Activated CD4-positive, CD25-positive, alpha-beta regulatory T cell treated with anti-CD3 and anti-CD28 coated beads, Interleukin-2, amount 50 U/mL, for 24 hours (primary cell): ENCODE measurements around the gene TMEM220.
"Not testable (repeated sequence)": the region's sequence is repeated elsewhere in the genome, so short reads cannot be mapped to it uniquely, and the experiment has no call there.

Source experiments
- ATAC-seq, 2 donors: fragments of 150-1000 bp; cut with Tn5 transposase; one replicate each; pipeline ENCODE4 v1.10.0; 2021; ENCODE audit warnings: mild to moderate bottlenecking in 1 of 2, moderate library complexity in 1 of 2

The TMEM220 gene

DNA sequence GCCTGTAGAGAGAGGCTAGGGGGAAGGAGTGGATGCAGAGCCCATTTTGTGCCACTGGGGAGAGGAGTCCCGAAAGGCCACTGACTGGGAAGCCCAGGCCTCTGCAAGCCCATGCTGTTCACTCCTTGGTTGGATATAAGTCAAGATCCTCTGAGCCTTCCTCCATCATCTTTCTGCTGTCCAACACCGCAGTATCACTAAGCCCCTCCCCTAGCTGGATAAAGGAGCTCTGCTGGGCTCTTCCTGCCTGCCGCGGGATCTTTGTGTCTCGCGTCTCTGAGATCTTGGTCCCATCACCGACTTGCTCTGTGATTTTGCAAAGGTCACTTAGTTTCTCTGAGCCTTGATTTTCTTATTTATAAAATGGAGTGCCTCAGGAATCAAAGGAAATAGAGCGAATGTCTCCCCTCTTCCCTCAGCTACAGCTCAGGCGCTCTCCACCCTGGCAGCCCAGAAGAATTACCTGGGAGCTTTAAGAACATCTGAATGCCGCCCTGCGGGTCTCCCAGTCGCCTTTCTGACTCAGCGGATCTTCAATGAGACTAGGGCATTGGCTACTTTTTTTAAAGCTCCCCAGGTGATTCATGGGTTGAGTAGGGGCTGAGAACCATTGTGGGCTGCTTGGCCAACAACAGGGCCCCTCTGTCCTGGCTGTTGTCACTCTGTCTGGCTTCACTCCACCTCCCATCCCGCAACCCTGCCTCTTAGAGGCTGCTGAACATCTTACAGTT is 25.2 kb upstream of the TMEM220 start:
- ATAC-seq = no peak

DNA sequence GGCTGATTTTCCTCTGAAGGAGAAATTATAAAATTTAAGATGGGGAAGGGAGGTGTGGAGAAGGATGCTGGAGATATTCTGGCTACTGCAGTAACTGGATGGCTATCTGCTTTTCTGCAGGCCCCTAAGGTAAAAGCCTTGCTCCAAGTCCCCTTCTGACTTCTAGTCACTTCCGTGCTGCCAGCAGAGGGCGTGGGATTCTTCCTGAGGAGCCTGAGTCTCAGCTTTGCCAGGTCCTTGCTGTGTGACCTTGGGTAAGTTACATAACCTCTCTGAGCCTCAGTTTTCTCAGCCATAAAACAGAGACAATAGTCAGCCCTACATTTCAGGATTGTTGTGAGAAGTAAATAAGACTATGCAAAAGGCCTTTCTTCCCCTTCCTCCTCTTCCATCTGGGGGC is 24.3 kb upstream of the TMEM220 start:
- ATAC-seq = no peak

DNA sequence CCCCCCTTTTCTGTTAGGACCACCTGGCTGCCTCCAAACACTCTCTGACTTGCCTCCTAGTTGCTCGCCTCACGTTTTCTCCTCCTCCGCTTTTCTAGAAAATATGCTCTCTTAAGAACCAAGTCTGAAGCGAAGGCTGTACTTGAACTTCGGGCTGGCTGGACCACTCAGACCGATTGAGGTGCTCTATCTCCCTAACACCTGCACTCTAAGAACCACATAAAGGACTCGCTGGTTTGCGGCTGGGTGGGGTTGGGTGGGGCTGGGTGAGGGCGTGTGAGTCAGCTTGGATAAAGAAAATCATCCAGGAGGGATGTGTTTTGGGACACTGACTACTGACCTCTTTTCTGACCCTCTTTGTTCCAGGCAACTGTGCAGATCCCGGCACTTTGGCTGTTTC is 22.9 kb upstream of the TMEM220 start:
- ATAC-seq = no peak

DNA sequence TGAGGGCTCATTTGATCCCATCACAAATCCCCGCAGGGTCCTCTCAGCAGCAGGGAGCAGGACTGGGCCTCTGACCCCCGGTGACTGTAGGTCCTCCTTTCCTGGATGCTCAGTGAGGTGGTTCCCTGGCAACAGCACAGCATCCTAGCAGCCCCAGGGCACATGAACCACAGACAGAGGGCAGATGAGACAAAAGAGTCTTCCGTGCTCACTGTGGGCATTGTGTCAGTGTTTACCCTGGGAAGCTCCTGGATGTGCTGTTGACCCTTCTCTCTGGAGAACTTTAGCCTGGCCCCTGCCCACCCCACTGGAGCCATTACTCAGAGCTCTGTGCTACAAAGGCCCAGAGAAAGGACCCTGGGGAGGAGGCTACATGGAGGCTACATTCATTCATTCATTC is 21.7 kb upstream of the TMEM220 start:
- no peak for ATAC-seq

DNA sequence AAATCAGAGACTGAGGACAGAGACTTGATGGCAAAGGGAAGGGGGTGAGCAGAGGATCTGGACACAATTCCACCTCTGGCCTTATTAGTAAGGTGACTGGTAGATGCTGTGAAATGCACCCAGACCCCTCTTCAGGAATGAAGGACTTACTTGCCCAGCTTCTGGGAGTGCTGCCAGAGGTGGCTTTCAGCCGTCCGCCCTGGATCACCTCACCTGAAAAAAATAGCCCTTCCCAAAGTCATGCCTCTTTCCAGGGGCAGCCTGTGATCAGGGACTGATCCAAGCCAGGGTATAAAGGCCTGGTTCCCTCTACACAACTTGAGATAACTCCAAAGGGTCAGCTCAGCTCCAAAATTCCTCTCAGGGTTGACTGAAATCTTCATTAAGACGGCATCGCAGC is 20.4 kb upstream of the TMEM220 start:
- ATAC-seq = no peak

DNA sequence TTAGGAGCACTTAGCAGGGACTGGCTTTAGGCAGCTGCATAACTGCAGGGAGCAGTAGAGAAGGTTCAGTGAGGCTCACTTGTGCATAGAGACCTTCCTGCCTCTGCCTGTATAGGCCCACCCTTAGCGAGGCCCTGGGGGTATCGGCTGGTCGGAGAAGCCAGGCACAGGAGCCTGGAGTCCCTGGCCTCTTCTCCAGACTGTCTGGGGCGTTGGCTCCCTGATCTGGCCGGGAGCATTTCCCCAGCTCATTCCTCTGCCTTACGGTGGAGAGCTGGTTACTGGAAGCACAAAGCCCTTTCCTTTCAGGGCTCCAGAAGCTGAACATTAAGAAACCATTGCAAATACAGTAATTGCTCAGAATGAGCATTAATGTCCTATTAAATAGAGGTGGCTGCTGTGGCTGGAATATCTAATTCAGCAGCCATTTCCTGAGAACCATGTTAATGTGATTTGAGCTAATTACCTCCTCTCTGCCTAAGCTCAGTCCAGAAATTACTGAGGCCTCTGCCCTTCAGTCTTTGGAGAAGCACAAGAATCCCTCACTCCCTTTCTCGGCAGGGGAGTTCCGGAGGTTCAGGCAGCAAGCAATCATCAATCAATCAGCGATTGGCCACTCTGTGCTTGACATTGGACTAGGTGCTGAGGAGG is 18.8 kb upstream of the TMEM220 start:
- no peak for ATAC-seq

DNA sequence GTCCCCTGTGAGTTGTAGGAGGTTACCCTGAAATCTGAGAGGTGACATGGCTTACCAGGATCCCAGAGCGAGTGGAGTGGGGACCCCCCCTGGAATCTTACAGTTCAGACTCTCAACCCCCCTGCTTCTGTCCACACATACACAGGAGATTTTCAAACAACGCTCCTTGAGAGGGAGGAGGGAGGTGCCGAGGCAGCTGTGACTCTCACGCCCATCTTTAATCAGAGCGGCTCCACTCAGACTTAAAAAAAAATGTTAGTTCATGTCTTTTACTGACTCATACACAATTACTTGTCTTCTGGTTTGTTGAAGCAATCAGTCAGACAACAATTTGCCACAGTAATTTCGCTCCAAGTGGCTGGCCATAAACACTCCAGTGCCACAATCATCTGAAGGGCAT is 15.4 kb upstream of the TMEM220 start:
- no peak for ATAC-seq

DNA sequence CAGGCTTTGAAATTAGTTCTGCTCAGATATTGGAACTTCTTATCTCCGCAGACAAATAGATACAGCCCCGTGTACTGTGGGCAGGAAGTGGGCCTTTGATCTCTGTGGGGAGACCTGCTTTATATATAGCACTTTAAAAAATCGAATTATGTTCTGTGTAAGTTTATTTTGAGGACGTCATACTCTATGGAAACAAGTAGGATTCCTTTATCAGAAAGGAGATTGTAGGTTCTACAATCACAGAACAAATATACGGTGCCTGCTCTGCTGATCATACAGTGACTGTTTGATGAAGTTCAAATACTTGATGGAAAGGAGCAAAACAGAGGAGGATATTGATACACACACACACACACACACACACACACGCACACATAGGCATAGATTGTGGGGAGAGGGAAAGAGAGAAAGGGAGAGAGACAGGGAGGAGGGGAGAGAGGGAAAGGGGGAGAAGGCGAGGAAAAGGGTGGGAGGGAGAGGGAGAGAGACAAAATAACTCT is 14.7 kb upstream of the TMEM220 start:
- no peak for ATAC-seq

DNA sequence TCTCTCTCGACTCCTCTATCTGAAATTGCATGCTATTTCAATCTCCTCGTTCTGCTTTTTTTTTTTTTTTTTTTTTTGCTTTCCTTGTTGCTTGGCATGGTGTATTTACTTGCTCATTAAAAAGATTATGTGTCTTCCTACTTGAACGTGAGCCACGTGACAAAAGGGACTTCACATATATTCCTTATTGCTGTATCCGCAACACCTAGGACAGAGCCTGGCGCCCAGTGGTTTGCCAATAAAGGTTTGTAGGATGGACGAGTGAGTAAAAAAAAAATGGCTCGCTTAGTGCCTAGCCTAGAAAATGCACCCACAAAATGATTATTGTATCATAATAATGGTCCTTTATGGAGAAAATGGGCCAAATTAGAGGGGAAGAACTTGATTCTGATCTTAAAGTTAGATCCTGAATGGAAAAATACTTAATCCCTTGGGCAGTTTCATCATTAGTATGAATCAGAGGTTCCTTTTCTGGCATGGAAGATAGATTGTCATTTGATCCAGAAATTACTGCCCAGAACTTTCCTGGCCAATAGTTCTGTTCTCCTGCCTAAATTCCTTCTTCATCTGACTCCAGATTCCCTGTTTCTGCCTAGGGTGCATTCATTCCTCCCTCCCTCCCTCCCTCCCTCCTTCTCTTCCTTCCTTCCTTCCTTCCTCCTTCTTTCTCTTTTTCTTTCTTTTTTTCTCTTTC is 13.6 kb upstream of the TMEM220 start:
- no peak for ATAC-seq

DNA sequence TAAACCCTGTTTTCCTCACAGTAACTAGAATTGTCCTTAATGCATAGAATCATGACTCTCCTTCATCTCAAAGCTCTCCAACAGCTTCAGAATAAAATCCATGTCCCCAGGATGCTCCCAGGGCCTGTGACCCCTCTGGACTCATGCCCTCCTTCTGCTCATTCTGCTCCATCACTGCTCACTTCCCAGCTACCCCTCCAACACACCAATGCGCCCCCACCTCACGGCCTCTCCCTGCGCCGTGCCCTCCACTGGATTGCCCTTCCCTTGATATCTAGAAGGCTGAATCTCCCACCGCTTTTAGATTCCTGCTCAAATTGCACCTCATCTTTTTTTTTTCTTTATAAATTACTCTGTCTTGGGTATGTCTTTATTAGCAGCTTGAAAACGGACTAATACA is 12.6 kb upstream of the TMEM220 start:
- no peak for ATAC-seq

DNA sequence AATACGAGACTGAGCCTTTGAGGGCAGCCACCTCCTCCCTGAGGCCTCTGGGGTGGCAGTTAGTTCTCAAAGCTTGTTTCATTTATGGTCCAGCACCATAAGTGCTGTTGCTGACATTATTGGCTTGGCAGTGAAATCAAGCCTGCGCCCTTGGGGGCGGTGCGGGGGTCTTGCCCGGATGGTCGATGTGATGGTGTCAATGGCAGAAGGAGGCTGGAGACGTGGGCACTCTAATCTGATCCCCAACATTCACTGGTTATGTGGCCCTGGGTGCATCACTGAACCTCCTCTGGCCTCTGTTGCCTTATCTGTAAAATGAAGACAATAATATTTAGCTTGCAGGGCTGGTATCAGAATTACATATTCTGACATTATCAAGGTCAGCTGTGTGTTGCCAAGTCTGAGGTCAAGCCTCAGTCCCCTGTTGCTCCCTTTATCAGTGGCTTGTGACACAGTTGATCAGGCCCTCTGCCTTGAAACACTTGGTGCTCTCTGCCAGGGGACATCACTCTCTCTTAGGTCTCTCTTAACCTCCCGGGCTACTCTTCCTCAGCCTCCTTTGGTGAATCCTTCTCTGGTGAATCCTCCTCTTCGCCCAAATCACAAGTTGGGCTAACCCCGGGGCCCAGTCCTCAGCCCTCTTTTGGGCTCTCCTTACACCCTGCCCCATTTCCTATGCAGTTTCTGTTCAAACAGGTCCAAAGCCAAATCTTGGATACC is 11.8 kb upstream of the TMEM220 start:
- ATAC-seq = no peak

DNA sequence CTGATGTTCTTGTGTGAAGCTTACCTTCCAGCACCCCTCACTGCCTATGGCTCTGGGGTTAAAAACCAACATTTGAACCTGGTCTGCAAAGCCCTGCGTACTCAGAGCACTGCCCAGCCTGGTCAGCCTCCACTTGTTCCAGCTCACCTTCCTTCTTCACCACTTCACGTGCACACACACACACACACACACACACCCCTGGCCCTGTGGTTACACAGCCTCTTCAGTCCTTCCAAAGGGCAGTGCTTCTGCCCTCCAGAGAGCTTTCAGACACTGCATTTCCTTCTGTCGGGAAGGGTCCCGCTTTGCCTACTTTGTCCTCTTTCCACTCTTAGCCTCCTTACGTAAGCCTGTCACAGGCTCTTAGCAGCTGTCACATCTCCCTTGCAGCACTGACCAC is 9.6 kb upstream of the TMEM220 start:
- no peak for ATAC-seq

DNA sequence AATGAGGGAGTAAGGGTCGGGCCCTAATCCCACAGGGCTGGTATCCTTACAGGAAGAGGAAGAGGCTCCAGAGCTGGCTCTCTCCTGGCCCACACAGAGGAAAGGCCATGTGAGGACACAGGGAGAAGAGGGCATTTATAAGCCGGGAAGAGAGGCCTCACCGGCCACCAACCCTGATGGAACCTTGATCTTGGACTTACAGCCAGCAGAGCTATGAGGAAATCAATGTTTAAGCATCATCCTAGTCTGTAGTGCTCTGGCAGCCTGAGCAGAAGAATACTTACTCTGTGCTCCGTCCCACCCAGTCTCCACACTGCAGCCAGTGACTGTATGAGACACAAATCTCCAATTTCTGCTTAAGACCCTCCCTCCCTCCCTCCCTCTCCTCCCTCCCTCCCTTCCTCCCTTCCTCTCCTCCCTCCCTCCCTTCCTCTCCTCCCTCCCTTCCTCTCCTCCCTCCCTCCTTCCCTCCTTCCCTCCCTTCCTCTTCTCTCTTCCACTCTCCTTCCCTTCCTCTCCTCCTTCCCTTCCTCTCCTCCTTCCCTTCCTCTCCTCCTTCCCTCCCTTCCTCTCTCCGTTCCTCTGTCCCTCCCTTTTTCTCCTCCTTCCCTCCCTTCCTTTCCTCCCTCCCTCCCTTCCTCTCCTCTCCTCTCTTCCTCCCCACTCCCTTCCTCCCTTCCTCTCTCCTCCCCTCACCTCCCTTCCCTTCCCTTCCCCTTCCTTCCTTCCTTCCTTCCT is 8.9 kb upstream of the TMEM220 start:
- ATAC-seq = no peak

DNA sequence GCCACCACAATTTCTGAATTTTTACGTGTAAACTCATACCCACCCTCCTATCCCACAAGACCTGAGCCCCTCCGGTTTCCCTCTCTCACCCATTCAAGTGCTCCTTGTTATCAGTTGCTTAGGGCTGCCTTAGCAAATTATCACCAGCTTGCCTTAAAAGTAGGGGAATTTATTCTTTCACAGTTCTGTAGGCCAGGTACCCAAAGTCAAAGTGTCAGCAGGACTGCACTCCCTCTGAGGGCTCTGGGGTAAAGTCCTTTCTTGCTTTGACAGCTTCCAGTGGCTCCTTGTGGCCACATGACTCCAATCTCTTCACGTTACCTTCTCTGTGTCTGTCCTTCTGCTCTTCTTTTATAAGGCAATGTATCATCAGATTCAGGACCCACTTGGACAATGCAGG is 7.9 kb upstream of the TMEM220 start:
- ATAC-seq = no peak

DNA sequence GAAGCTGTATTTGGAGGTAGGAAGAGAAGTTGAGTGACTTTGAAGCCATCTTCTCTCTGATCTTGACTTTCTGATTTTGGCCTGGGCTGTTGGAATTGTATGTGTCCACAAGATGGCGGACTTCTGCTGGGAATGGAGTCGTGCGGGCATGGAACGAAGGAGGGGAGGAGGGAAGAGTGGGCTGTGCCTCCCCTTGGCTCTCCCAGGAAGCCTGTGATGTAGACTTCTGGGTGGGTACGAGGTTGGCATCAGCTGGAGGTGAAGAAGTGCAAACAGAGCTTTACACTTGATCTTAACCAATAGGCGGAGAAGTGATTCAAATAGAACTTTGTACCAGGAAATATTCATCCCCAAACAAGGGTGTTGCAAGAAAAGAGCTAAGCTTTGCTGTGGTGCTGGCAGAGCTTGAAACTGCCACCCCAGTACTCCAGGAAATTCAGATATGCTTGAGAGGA is 7.4 kb upstream of the TMEM220 start:
- ATAC-seq = no peak

DNA sequence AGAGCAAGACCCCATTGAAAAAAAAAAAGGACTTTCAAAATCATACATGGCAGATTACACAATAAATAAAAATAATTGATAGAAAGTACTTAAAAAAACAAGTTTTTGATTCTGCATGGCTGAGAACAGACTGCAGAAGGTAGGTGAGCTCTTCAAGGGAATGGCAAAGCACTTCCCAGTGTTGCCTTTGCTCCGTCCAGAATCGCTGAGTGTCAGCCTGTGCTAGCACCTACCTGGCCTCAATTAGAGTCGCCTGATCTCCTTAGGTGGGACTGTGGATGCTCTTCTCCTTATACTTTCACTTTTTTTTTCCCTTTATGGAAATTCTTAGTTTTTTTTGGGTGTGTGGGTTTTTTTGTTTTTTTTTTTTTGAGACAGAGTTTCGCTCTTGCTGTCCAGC is 6.0 kb upstream of the TMEM220 start:
- no peak for ATAC-seq

DNA sequence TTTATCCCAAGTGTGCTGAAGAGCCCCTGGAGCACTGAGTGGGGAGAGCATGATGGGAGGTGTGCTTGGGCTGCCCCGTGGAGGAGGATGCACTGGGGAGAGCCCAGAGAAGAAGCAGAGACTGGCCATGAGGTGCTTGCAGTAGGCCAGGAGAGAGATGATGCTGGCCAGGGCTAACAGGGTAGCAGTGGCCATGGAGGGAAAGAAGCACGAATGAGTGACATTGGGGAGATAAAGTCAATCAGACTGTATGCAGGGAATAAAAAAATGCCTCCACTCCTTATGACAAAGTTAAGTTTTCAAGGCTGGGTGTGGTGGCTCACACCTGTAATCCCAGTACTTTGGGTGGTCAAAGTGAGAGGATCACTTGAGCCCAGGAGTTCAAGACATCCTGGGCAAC is 5.4 kb upstream of the TMEM220 start:
- no peak for ATAC-seq

DNA sequence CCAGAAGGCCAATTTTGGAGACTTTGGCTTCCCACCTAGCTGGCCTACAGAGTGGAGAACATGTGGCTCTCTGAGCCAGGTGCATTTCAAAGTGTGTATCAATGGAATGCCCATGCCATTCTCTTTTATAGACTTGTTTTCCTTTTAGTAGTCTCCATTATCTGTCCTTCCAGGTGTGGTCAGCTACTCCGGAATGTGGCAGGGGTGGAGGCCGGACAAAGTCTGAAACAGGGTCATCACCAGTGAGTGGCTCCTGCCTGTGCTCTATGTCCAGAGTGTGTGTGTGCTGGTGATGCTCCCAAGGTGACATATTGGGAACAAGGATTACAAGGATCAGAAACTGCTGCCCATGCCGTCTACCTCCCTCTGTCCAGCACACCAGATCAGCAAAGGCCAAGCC is 3.8 kb upstream of the TMEM220 start:
- ATAC-seq = no peak

DNA sequence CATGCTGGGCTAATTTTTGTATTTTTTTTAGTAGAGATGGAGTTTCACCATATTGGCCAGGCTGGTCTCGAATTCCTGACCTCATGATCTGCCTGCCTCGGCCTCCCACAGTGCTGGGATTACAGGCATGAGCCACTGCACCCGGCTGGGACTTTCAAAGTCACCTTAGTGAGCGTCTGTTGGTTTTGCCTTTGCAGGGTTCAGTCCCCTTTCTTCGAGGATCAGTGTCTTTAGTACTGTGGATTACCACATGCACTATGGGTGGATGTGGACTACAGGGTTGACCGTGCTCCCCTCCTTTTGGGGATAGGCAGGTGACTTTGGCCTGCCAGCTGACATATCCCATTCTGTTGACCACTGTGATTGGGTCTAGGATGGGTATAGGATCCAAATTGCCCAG is 2.3 kb upstream of the TMEM220 start:
- ATAC-seq = not testable (repeated sequence)

DNA sequence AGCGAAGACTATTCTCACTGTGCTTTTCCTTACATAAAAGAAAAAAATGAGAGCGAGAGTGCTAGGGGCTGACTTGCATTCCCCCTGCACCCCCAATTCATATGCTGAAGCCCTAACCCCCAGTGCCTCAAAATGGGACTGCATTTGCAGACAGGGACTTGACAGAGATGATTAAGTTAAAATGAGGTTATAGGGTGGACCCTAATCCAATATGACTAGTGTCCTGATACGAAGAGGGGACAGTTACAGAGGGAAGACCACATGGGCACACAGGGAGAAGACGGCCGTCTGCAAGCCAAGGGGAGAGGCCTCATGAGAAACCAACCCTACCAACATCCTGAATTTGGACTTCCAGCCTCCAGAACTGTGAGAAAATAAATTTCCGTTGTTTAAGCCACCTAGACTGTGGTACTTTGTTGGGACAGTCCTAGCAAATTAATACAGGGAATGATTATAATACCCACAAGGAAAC is 1.6 kb upstream of the TMEM220 start:
- ATAC-seq = no peak

DNA sequence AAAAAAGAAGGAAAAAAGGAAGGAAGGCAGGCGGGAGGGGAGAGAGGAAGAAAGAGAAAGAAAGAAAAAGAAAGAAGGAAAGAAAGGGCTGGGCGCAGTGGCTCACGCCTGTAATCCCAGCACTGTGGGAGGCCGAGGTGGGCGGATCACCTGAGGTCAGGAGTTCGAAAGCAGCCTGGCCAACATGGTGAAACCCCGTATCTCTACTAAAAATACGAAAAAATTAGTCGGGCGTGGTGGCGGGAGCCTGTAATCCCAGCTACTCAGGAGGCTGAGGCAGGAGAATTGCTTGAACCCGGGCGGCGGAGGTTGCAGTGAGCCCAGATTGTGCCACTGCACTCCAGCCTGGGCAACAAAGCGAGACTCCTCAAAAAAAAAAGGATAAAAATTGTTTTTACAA is 424 bp upstream of the TMEM220 start:
- not testable (repeated sequence) for ATAC-seq

DNA sequence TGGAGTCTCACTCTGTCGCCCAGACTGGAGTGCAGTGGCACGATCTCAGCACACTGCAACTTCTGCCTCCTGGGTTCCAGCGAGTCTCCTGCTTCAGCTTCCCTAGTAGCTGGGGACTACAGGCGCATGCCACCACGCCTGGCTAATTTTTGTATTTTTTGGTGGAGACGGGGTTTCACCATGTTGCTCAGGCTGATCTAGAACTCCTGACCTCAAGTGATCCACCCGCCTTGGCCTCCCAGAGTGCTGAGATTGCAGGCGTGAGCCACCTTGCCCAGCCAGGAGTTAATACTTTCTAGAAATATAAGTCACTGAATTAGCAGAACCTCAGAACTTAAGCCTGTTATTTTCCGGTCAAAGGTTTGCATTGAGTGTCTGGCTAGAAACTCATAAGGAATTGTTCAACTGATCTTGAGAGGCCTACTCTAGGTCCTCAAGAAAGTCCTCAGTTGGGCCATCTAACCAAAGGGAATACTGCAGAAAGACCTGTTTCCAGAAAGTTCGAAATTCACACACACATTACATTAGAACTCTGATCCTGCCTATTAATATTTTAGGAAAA is 1.4 kb downstream of the TMEM220 start:
- ATAC-seq = no peak
